OCI-LY1 (cell line): Measurements from ENCODE around the gene SYNPO2L.

Experiments used
- EZH2 ChIP-seq: fragments of 200-600 bp; sonication (generic), shearing (Covaris generic); IDR thresholded peaks from 2 replicates; pipeline ENCODE4 v1.8.0; 2017; ENCODE audit warnings: borderline replicate concordance, mixed run types, mild to moderate bottlenecking, antibody characterized with exemption, low read length, moderate library complexity, mixed read lengths
- TF ChIP-seq, protein P1 (sequence below): fragments of 200-600 bp; sonication (generic), shearing (Covaris generic); IDR thresholded peaks from 2 replicates; pipeline ENCODE4 v1.5.1; 2017; ENCODE audit warnings: mild to moderate bottlenecking, antibody characterized with exemption, low read length, moderate library complexity, mixed read lengths

DNA sequence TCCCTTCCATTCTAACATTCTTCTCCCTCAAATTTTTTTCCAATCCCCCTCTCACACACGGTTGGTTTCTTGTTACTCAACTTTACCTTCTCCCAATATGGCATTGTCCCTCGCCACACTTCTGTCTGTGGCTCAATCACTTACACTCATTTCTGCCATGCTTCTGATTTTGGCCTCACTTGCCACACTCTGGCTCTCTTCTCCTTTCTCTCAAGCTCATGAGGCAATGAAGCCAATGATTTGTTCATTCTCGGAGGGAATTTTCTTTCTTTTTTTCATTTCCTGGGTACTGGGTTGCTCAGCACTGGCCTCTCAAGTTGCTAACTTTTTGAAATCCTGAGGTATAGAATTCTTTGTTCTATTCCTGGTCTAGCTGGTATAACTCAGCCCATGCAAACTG lies 10.6 kb downstream of the SYNPO2L start:
- TF ChIP-seq, protein P1, sequence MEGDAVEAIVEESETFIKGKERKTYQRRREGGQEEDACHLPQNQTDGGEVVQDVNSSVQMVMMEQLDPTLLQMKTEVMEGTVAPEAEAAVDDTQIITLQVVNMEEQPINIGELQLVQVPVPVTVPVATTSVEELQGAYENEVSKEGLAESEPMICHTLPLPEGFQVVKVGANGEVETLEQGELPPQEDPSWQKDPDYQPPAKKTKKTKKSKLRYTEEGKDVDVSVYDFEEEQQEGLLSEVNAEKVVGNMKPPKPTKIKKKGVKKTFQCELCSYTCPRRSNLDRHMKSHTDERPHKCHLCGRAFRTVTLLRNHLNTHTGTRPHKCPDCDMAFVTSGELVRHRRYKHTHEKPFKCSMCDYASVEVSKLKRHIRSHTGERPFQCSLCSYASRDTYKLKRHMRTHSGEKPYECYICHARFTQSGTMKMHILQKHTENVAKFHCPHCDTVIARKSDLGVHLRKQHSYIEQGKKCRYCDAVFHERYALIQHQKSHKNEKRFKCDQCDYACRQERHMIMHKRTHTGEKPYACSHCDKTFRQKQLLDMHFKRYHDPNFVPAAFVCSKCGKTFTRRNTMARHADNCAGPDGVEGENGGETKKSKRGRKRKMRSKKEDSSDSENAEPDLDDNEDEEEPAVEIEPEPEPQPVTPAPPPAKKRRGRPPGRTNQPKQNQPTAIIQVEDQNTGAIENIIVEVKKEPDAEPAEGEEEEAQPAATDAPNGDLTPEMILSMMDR: no peak
- no peak for TF ChIP-seq EZH2
